Right lung (tissue), 5 donors: ENCODE measurements around the gene CAMP. TPM values are rescaled to one million over a fixed set of nuclear protein-coding genes. Genes with fewer than 3 reads are reported as not detected.
"Not testable (repeated sequence)": the region's sequence is repeated elsewhere in the genome, so short reads cannot be mapped to it uniquely, and the experiment has no call there.

Source experiments
- DNase-seq, 2 donors: peaks; one replicate each; pipeline ENCODE4 v3.0.0-alpha.2; 2013
- polyA plus RNA-seq, 5 donors: library from polyadenylated mRNA; unstranded; fragments of 120-200 nt; gene quantifications; one replicate each; pipeline versions ENCODE4 v1.2.1 to v1.2.3, GENCODE V29; 2013; ENCODE audit warnings: inconsistent platforms in 1 of 5, low replicate concordance in 1 of 5; ENCODE audit not compliant: insufficient read length in 5 of 5, insufficient read depth in 1 of 5

CAMP gene
- polyA plus RNA-seq, 5 donors = 0.79 to 2.2 (median 1.6) TPM

- not testable (repeated sequence) for DNase-seq
These were observed 12.8 kb upstream of the CAMP start for GRCh38 chr3:48210534-48210933.

- not testable (repeated sequence) for DNase-seq
These were observed 11.5 kb upstream of the CAMP start for GRCh38 chr3:48211776-48212175.

GRCh38 chr3:48214225-48214624 is 9.1 kb upstream of the CAMP start:
- DNase-seq = no peak

- peak in 1 of 2 donors; percentile 6 for DNase-seq
These were observed 8.3 kb upstream of the CAMP start for GRCh38 chr3:48215019-48215418.

GRCh38 chr3:48215466-48215865 is 7.8 kb upstream of the CAMP start:
- DNase-seq = peak; percentile 86 to 90

GRCh38 chr3:48215876-48216275 is 7.4 kb upstream of the CAMP start:
- peak; percentile 57 to 64 for DNase-seq

GRCh38 chr3:48217449-48217848 is 5.8 kb upstream of the CAMP start:
- no peak for DNase-seq

GRCh38 chr3:48218537-48218936 is 4.8 kb upstream of the CAMP start:
- DNase-seq = no peak

- DNase-seq = no peak
These were observed 3.8 kb upstream of the CAMP start for GRCh38 chr3:48219543-48219942.

GRCh38 chr3:48220746-48221145 is 2.5 kb upstream of the CAMP start:
- no peak for DNase-seq

GRCh38 chr3:48225587-48225986 is 2.3 kb downstream of the CAMP start:
- no peak for DNase-seq

GRCh38 chr3:48226939-48227338 is 3.6 kb downstream of the CAMP start:
- DNase-seq = no peak

- no peak for DNase-seq
These were observed 8.9 kb downstream of the CAMP start for GRCh38 chr3:48232232-48232631.

- DNase-seq = peak in 1 of 2 donors; percentile 40
These were observed 9.4 kb downstream of the CAMP start for GRCh38 chr3:48232734-48233133.

GRCh38 chr3:48233542-48233941 is 10.2 kb downstream of the CAMP start:
- no peak for DNase-seq

GRCh38 chr3:48236531-48236930 is 13.2 kb downstream of the CAMP start:
- DNase-seq = no peak

- DNase-seq = no peak
These were observed 15.3 kb downstream of the CAMP start for GRCh38 chr3:48238531-48239085.

GRCh38 chr3:48240000-48240963 is 17.0 kb downstream of the CAMP start:
- no peak for DNase-seq

- DNase-seq = no peak
These were observed 18.6 kb downstream of the CAMP start for GRCh38 chr3:48241796-48242455.

- DNase-seq = no peak
These were observed 20.6 kb downstream of the CAMP start for GRCh38 chr3:48243886-48244285.

GRCh38 chr3:48244461-48244860 is 21.2 kb downstream of the CAMP start:
- DNase-seq = no peak

GRCh38 chr3:48245136-48245535 is 21.8 kb downstream of the CAMP start:
- DNase-seq = no peak

- DNase-seq = no peak
These were observed 24.1 kb downstream of the CAMP start for GRCh38 chr3:48247401-48247811.
